Upper lobe of right lung (tissue), 1 donor: ENCODE data around the gene PPP1R10. TPM values are rescaled to one million over a fixed set of nuclear protein-coding genes. Genes with fewer than 3 reads are reported as not detected.
A peak's percentile ranks its signal among the peaks of the same experiment; 100 is the strongest.

Source experiments
- ATAC-seq: fragments of 200-7000 bp; cut with Tn5 transposase; one replicate; pipeline ENCODE4 v1.9.1; 2020; ENCODE audit warnings: mild to moderate bottlenecking, moderate library complexity
- DNase-seq: peaks from one replicate; pipeline ENCODE4 v3.0.0-alpha.2; 2020
- H3K27ac ChIP-seq: fragments of 200-600 bp; one replicate; pipeline ENCODE4 v1.8.0; 2022
- H3K27me3 ChIP-seq: fragments of 200-600 bp; one replicate; pipeline ENCODE4 v1.8.0; 2022; ENCODE audit warnings: mild to moderate bottlenecking
- H3K36me3 ChIP-seq: fragments of 200-600 bp; one replicate; pipeline ENCODE4 v1.8.0; 2022
- H3K4me1 ChIP-seq: fragments of 200-600 bp; one replicate; pipeline ENCODE4 v1.8.0; 2022
- H3K4me3 ChIP-seq: fragments of 200-600 bp; one replicate; pipeline ENCODE4 v1.8.0; 2022; ENCODE audit warnings: mild to moderate bottlenecking
- H3K9me3 ChIP-seq: fragments of 200-600 bp; one replicate; pipeline ENCODE4 v1.8.0; 2022
- intact Hi-C: fragments of 100-400 bp; cut with DNase I; formaldehyde crosslinking; loops from one replicate; pipeline ENCODE4 v1.11.0; 2022
- total RNA-seq: library from RNA; stranded (reverse); fragmentation: NEBNext Ultra II Directional; extraction: Animal tissue kit (Norgen Biotek cat#: 25700); gene quantifications from one replicate; pipeline ENCODE4 v1.2.1, GENCODE V29; 2021
- TF ChIP-seq, protein P1 (sequence below): fragments of 200-600 bp; IDR thresholded peaks from one replicate; pipeline ENCODE4 v1.8.0; 2022; ENCODE audit warnings: antibody characterized with exemption
- donor health status: DM: no; HTN: yes; CAD: no; lungs with severe emphysema.

Gene PPP1R10
- total RNA-seq, 1 donor from 2014 or later, result 68.3 TPM

DNA sequence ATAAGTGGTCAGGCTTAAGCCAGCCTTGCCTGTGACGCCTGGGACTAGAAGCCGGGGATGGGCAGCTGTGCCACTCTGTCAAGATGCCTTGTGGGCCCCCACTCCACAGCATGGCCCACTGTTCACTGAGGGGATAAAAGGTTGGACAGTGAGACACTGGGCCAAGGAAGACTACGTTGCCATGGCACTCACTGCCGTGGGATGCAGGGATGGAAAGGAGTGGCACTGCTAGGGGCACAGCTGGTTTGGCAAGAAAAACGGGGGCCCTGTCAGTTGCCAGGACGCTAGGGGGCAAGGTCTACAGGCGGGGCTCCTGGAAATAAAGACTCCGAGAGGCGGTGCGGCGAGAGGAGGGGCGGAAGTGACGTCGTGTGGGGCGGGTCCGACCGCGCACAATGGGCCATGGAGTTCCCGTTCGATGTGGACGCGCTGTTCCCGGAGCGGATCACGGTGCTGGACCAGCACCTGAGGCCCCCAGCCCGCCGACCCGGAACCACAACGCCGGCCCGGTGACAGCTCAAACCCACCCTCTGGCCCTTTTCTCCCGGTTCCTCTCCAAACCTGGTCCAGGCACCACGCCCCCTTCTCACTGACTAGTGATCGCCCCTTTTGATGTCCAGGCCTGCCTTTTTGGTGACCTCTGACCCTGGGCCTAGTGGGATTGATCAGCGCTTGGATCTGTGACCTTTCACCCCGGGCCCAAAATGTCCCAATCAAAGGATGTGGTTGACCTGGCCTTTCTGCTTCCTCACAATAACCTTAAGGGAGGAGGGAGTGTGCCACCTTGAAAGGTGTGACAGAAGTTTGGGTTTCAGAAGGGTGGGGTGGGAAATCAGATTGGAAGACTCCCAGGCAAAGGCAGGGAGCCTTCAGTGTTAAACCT, 9.7 kb upstream of the PPP1R10 start, which contains the start of gene ATAT1:
TSS of gene ATAT1 (plus strand) at position 391 of the 883 bp plus-strand sequence.
- Histone ChIP-seq H3K27ac (peak within 1 kb of the TSS; percentile 82), H3K36me3 (peaks cover 56% of the 10 kb centered on the region), H3K4me1 (peaks cover 8% of the 10 kb centered on the region), H3K27me3 (no peaks in the 10 kb centered on the region), H3K4me3 (peak within 1 kb of the TSS; percentile 61), H3K9me3 (no peaks in the 10 kb centered on the region)
- intact Hi-C loops, result no loop called here
- TF ChIP-seq, protein P1, sequence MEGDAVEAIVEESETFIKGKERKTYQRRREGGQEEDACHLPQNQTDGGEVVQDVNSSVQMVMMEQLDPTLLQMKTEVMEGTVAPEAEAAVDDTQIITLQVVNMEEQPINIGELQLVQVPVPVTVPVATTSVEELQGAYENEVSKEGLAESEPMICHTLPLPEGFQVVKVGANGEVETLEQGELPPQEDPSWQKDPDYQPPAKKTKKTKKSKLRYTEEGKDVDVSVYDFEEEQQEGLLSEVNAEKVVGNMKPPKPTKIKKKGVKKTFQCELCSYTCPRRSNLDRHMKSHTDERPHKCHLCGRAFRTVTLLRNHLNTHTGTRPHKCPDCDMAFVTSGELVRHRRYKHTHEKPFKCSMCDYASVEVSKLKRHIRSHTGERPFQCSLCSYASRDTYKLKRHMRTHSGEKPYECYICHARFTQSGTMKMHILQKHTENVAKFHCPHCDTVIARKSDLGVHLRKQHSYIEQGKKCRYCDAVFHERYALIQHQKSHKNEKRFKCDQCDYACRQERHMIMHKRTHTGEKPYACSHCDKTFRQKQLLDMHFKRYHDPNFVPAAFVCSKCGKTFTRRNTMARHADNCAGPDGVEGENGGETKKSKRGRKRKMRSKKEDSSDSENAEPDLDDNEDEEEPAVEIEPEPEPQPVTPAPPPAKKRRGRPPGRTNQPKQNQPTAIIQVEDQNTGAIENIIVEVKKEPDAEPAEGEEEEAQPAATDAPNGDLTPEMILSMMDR, result peak; percentile 41
- peak; percentile 98 for ATAC-seq
- peak; percentile 94 for DNase-seq

DNA sequence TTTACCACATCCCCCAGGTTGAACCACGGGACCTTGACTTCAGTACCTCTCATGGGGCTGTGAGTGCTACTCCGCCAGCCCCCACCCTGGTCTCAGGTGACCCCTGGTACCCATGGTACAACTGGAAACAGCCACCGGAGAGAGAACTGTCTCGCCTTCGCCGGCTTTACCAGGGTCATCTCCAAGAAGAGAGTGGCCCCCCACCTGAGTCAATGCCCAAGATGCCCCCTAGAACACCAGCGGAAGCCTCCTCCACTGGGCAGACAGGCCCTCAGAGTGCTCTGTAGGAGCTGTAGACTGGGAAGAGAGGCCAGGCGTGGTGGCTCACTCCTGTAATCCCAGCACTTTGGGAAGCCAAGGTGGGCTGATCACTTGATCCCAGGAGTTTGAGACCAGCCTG, 8.5 kb upstream of the PPP1R10 start:
- H3K9me3 ChIP-seq, result no peaks in the 10 kb centered on the region
- TF ChIP-seq, protein P1, result no peak
- no peaks in the 10 kb centered on the region for H3K27me3 ChIP-seq
- peaks cover 8% of the 10 kb centered on the region for H3K4me1 ChIP-seq
- ATAC-seq (no peak), DNase-seq (no peak)
- no peak overlapping the region for H3K4me3 ChIP-seq
- no peak overlapping the region for H3K27ac ChIP-seq
- intact Hi-C loops, result no loop called here
- H3K36me3 ChIP-seq, result peaks cover 68% of the 10 kb centered on the region

DNA sequence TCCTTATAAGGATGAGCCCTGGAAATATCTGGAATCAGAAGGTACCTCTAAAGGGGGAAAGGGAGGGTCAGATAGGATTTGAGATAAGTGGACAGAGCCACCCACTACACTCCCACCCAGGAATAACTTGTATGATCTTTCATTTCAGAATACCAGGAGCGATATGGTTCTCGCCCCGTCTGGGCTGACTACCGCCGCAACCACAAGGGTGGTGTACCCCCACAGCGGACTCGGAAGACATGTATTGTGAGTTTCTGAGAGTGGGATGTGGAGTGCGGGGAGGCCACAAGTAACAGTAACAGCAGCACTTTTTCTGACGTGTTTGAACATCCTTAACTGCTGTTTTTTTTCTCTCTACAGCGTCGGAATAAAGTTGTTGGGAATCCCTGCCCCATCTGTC, 2.5 kb upstream of the PPP1R10 start:
- no peaks in the 10 kb centered on the region for H3K27me3 ChIP-seq
- ATAC-seq (no peak), DNase-seq (no peak)
- TF ChIP-seq, protein P1, result no peak
- intact Hi-C loops, result no loop called here
- H3K9me3 ChIP-seq, result no peaks in the 10 kb centered on the region
- H3K4me3 ChIP-seq, result no peak overlapping the region
- no peak overlapping the region for H3K27ac ChIP-seq
- peaks cover 11% of the 10 kb centered on the region for H3K4me1 ChIP-seq
- H3K36me3 ChIP-seq, result peaks cover 63% of the 10 kb centered on the region

DNA sequence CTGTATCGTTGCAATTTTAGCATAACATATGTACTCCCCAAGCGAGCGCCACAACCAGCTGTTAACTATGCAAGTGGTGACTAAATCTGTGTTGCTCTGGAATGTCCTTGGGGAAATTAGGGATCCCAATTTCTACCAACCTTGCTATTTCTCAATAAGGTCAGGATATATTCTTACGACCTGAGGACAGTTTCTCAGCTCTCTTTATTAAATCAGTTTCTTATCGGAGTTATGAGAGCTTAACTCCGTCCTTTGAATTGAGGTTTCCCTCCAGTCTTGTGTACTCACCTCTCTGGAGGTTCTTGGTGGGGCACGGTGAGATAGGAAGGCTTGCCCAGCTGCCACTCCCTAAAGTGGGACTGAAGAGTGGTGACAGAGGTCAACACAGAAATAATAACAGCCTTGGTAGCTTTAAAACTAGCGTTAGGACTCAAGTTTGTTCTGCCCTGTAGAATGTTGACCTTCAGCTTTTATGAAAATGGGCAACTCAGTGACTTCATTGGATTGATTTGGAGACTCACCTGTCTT, 1.3 kb upstream of the PPP1R10 start:
- intact Hi-C loops, result no loop called here
- Histone ChIP-seq H3K4me1 (peaks cover 23% of the 10 kb centered on the region), H3K27ac (peak overlapping the region; percentile 99), H3K27me3 (no peaks in the 10 kb centered on the region), H3K4me3 (peak overlapping the region; percentile 69), H3K36me3 (peaks cover 51% of the 10 kb centered on the region), H3K9me3 (no peaks in the 10 kb centered on the region)
- ATAC-seq (no peak), DNase-seq (no peak)
- TF ChIP-seq, protein P1, result no peak

DNA sequence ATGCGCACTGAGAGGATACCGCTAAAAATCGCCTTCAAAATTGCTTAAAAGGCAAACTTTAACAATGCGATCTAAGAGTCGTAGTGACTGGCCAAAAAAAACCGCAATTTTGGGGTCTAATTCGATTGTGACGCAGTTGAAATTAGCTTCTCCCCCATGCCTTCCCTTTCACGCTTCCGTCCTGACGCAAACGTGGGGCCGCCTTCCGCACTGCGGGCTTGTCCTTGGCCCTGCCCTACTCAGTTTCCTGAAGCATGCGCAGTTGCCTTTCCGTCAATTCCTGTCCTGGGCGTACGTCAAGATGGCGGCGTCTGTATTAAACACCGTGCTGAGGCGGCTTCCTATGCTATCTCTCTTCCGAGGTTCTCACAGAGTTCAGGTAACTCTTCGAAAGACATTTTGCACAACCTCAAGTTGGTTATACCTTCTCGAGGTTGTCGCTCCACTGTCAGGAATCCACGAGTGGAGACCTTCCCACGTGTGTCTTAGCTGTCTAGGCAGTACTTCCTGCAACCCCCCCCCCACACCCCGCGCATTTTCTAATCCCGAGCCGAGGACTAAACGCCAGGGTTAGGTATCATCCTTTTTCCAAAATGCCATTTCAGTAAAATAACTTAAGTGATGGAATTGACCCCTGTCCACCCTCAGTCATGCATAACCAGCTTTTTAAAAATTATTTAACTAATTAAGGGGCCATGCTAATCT, 674 bp upstream of the PPP1R10 start, which contains the start of gene MRPS18B:
TSS of gene MRPS18B (plus strand) at position 276 of the 705 bp plus-strand sequence. CDS start at position 302, 26 bp downstream.
- Histone ChIP-seq H3K27me3 (no peaks in the 10 kb centered on the region), H3K4me3 (peak within 1 kb of the TSS; percentile 70), H3K36me3 (peaks cover 46% of the 10 kb centered on the region), H3K4me1 (peaks cover 28% of the 10 kb centered on the region), H3K27ac (peak within 1 kb of the TSS; percentile 99), H3K9me3 (no peaks in the 10 kb centered on the region)
- TF ChIP-seq, protein P1, result no peak
- peak; percentile 99 for DNase-seq
- intact Hi-C loops, result no loop called here
- peak; percentile 87 for ATAC-seq
